GM23338 (cell line): ENCODE measurements around the gene CSTF1. TPM values are rescaled to one million over a fixed set of nuclear protein-coding genes. Genes with fewer than 3 reads are reported as not detected.
A peak's percentile ranks its signal among the peaks of the same experiment; 100 is the strongest.

Experiments
- ATAC-seq: fragments of 200-7000 bp; cut with Tn5 transposase; 3 replicates; pipeline ENCODE4 v1.9.1; 2020
- DNase-seq: peaks from one replicate; pipeline ENCODE4 v3.0.0-alpha.2; 2015; ENCODE audit warnings: low spot score
- H2AFZ ChIP-seq: fragments of 200-600 bp; sonication (generic); 2 replicates; pipeline ENCODE4 v1.8.0; 2016; ENCODE audit warnings: antibody characterized with exemption, mild to moderate bottlenecking, moderate library complexity
- H3F3A ChIP-seq: fragments of 200-600 bp; sonication (generic); replicated peaks from 2 replicates; pipeline ENCODE4 v1.8.0; 2017; ENCODE audit warnings: antibody characterized with exemption, mixed run types, low read depth
- H3K27ac ChIP-seq: fragments of 200-600 bp; sonication (generic); 2 replicates; pipeline ENCODE4 v1.6.1; 2016; ENCODE audit warnings: low read depth
- H3K27me3 ChIP-seq: fragments of 200-600 bp; sonication (generic); 2 replicates; pipeline ENCODE4 v1.8.0; 2016; ENCODE audit warnings: mild to moderate bottlenecking, mixed run types, moderate library complexity; ENCODE audit not compliant: insufficient read depth
- H3K36me3 ChIP-seq: fragments of 200-600 bp; sonication (generic); 2 replicates; pipeline ENCODE4 v1.8.0; 2016; ENCODE audit warnings: mild to moderate bottlenecking; ENCODE audit not compliant: insufficient read depth
- H3K4me1 ChIP-seq: fragments of 200-600 bp; sonication (generic); 2 replicates; pipeline ENCODE4 v1.8.0; 2016; ENCODE audit warnings: mild to moderate bottlenecking, moderate library complexity; ENCODE audit not compliant: insufficient read depth
- H3K4me2 ChIP-seq: fragments of 200-600 bp; sonication (generic); 2 replicates; pipeline ENCODE4 v1.7.1; 2017; ENCODE audit warnings: mixed run types
- H3K4me3 ChIP-seq: fragments of 200-600 bp; sonication (generic); 2 replicates; pipeline ENCODE4 v1.6.1; 2016; ENCODE audit warnings: mixed run types
- H3K79me2 ChIP-seq: fragments of 200-600 bp; sonication (generic); replicated peaks from 2 replicates; pipeline ENCODE4 v1.8.0; 2017; ENCODE audit warnings: mild to moderate bottlenecking; ENCODE audit not compliant: insufficient read depth
- H3K9me2 ChIP-seq: fragments of 200-600 bp; sonication (generic); 2 replicates; pipeline ENCODE4 v1.8.0; 2017; ENCODE audit not compliant: insufficient read depth
- H4K20me1 ChIP-seq: fragments of 200-600 bp; sonication (generic); replicated peaks from 2 replicates; pipeline ENCODE4 v1.8.0; 2017; ENCODE audit warnings: mild to moderate bottlenecking; ENCODE audit not compliant: insufficient read depth
- H3K27ac Mint-ChIP-seq: 2 replicates; pipeline ENCODE4 v1.8.0; 2020; ENCODE audit warnings: inconsistent platforms, mild to moderate bottlenecking, moderate library complexity, mixed read lengths
- H3K27me3 Mint-ChIP-seq: 3 replicates; pipeline ENCODE4 v1.8.0; 2022; ENCODE audit warnings: low read depth, mild to moderate bottlenecking, moderate library complexity, mixed read lengths, inconsistent platforms; ENCODE audit not compliant: insufficient read depth, poor library complexity
- H3K36me3 Mint-ChIP-seq: 3 replicates; pipeline ENCODE4 v1.8.0; 2021; ENCODE audit warnings: low read depth, mild to moderate bottlenecking, inconsistent platforms, moderate library complexity, mixed read lengths
- H3K4me1 Mint-ChIP-seq: 3 replicates; pipeline ENCODE4 v1.8.0; 2020; ENCODE audit warnings: mild to moderate bottlenecking, inconsistent platforms, mixed read lengths
- H3K4me3 Mint-ChIP-seq: 3 replicates; pipeline ENCODE4 v1.8.0; 2021; ENCODE audit warnings: moderate library complexity, mild to moderate bottlenecking, inconsistent platforms, mixed read lengths
- H3K9me3 Mint-ChIP-seq: 3 replicates; pipeline ENCODE4 v1.8.0; 2020; ENCODE audit warnings: moderate library complexity, mild to moderate bottlenecking, inconsistent platforms, mixed read lengths
- CREB1 ChIP-seq: fragments of 250-450 bp; sonication (Bioruptor Pico); IDR thresholded peaks from 2 replicates; pipeline ENCODE4 v1.5.0; 2020; ENCODE audit warnings: low read depth, mild to moderate bottlenecking, moderate library complexity
- ETS1 ChIP-seq: IDR thresholded peaks from 2 replicates; pipeline ENCODE4 v1.6.1; 2016; ENCODE audit warnings: antibody characterized with exemption
- POLR2AphosphoS5 ChIP-seq: IDR thresholded peaks from 2 replicates; pipeline ENCODE4 v1.6.1; 2016; ENCODE audit warnings: antibody characterized with exemption, low read depth
- STAT1 ChIP-seq: IDR thresholded peaks from one replicate; pipeline ENCODE4 v1.6.1; 2016; ENCODE audit warnings: antibody characterized with exemption; ENCODE audit not compliant: unreplicated experiment
- ZNF114 ChIP-seq: fragments of 250-450 bp; sonication (Bioruptor Pico); IDR thresholded peaks from 2 replicates; pipeline ENCODE4 v1.5.0; 2020; ENCODE audit warnings: mild to moderate bottlenecking, moderate library complexity
- ZNF462 ChIP-seq: fragments of 250-450 bp; sonication (Bioruptor Pico); IDR thresholded peaks from 2 replicates; pipeline ENCODE4 v1.5.0; 2020; ENCODE audit warnings: mild to moderate bottlenecking, moderate library complexity
- long read RNA-seq: library from polyadenylated mRNA; unstranded; transcript quantifications from one replicate; pipeline ENCODE4 v2.0.0, GENCODE V29; 2020; ENCODE audit not compliant: unreplicated experiment
- polyA plus RNA-seq: library from polyadenylated mRNA; unstranded; fragments of >200 nt; fragmentation: Nextera tagmentation; extraction: Ambion mirVana; gene quantifications from 2 replicates; pipeline ENCODE4 v1.2.1, GENCODE V29; 2016
- total RNA-seq: library from RNA; depleted of rRNA; stranded (reverse); fragments of >200 nt; shearing (Covaris generic); gene quantifications from 2 replicates; pipeline ENCODE4 v1.2.3, GENCODE V29; 2014; rRNA removed

Gene CSTF1
- total RNA-seq (59.1 and 62.3 TPM in 2 replicates), polyA plus RNA-seq (17.1 and 21.5 TPM in 2 replicates)
- long read RNA-seq, full-length matches to known transcripts = 18 of 29 reads
- long read RNA-seq, partial matches to known transcripts = 1 of 29 reads
- long read RNA-seq, other reads (novel, unspliced or antisense) = 10 of 29 reads

- Mint-ChIP-seq H3K9me3 (no peaks in the 10 kb centered on the region; the same call in 2 of the 3 replicates), H3K36me3 (peaks cover 62% of the 10 kb centered on the region), H3K27ac (peak within 1 kb of the TSS; percentile 85), H3K4me3 (no peak within 1 kb of the TSS), H3K27me3 (peaks cover 6% of the 10 kb centered on the region), H3K4me1 (peaks cover 9% of the 10 kb centered on the region)
- Histone ChIP-seq H4K20me1 (peaks cover 25% of the 10 kb centered on the region), H3K9me2 (no peaks in the 10 kb centered on the region), H3F3A (0 out of 2 replicates have a peak, but pooled peaks cover under 1% of the 10 kb centered on the region), H3K27me3 (no peaks in the 10 kb centered on the region), H3K27ac (peak within 1 kb of the TSS; percentile 91), H3K4me2 (peak within 1 kb of the TSS; percentile 90), H2AFZ (peak within 1 kb of the TSS; percentile 72), H3K36me3 (peaks cover 39% of the 10 kb centered on the region), H3K4me1 (peaks cover 15% of the 10 kb centered on the region), H3K79me2 (peaks cover 75% of the 10 kb centered on the region), H3K4me3 (peak within 1 kb of the TSS; percentile 92)
- ATAC-seq = peak; percentile 95
- no peak for TF ChIP-seq STAT1
- 0 out of 2 replicates have a peak, but pooled peaks have one; percentile 54 for TF ChIP-seq ZNF114
- TF ChIP-seq CREB1 (CRISPR knock-in tag) = peak; percentile 95
- TF ChIP-seq ETS1 = peak; percentile 80
- TF ChIP-seq ZNF462 (CRISPR knock-in tag) = no peak
- TF ChIP-seq POLR2AphosphoS5 = peak; percentile 47
- peak; percentile 99 for DNase-seq
Measured at GRCh38 chr20:56392132-56392880, at the start of gene CSTF1, which contains the start of gene AURKA. CSTF1 (plus strand) TSS chr20:56392645; CDS start chr20:56395553, 2,908 bp downstream. AURKA (minus strand) TSS chr20:56392215; CDS start chr20:56388197, 4,018 bp downstream.
